ENCODE data around the gene SCYGR1.

DNA sequence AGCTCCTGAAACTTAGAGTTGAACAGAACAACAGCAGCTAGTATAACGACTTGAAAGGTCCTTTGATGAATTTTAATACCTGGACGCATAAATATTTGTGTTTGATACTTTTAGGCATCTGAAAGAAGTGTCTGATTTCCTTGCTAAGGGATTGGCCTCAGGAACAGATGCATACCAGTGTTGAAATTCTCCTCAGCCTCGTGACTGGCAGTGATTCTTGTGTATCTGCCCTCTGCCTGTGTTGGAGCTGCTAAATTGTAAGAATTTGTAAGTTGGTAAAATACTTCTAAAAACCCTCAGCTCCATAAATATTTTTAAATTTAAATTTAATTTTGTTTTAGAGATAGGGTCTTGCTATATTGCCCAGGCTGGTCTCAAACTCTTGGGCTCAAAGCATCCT, 22.4 kb upstream of the SCYGR1 start:
- TF ChIP-seq POLR2A (IDR thresholded peaks at IDR 0.05) = no peak
- TF ChIP-seq, protein P1, sequence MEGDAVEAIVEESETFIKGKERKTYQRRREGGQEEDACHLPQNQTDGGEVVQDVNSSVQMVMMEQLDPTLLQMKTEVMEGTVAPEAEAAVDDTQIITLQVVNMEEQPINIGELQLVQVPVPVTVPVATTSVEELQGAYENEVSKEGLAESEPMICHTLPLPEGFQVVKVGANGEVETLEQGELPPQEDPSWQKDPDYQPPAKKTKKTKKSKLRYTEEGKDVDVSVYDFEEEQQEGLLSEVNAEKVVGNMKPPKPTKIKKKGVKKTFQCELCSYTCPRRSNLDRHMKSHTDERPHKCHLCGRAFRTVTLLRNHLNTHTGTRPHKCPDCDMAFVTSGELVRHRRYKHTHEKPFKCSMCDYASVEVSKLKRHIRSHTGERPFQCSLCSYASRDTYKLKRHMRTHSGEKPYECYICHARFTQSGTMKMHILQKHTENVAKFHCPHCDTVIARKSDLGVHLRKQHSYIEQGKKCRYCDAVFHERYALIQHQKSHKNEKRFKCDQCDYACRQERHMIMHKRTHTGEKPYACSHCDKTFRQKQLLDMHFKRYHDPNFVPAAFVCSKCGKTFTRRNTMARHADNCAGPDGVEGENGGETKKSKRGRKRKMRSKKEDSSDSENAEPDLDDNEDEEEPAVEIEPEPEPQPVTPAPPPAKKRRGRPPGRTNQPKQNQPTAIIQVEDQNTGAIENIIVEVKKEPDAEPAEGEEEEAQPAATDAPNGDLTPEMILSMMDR (IDR thresholded peaks at IDR 0.05) = no peak

Measured in thyroid gland (tissue), 4 donors.